Natural killer cell (primary cell): ENCODE results near the gene CD53. TPM values are rescaled to one million over a fixed set of nuclear protein-coding genes. Genes with fewer than 3 reads are reported as not detected.

Experiments
- ATAC-seq, 3 donors: fragments of 150-1000 bp in 2 of 3; fragments of 200-7000 bp in 1 of 3; cut with Tn5 transposase; 1 replicate in 1 of 3; 2 replicates in 2 of 3; pipeline ENCODE4 v1.10.0; 2021; ENCODE audit warnings: mild to moderate bottlenecking in 2 of 3, moderate library complexity in 2 of 3
- DNase-seq, 2 donors: peaks; one replicate each; pipeline versions ENCODE4 v3.0.0 to v3.0.0-alpha.2; 2013 to 2021; ENCODE audit warnings: mixed read lengths in 1 of 2
- H3K27ac ChIP-seq: one replicate; pipeline ENCODE4 v1.5.1; 2013; ENCODE audit warnings: mild to moderate bottlenecking, low read length
- H3K27me3 ChIP-seq: one replicate; pipeline ENCODE4 v1.6.1; 2013; ENCODE audit warnings: low read length; ENCODE audit not compliant: control insufficient read depth, insufficient read depth
- H3K36me3 ChIP-seq: one replicate; pipeline ENCODE4 v1.6.1; 2013; ENCODE audit warnings: low read length; ENCODE audit not compliant: control insufficient read depth, insufficient read depth
- H3K4me1 ChIP-seq: one replicate; pipeline ENCODE4 v1.6.1; 2013; ENCODE audit warnings: low read length; ENCODE audit not compliant: control insufficient read depth, insufficient read depth
- H3K4me3 ChIP-seq: one replicate; pipeline ENCODE4 v1.5.1; 2013; ENCODE audit warnings: low read length
- H3K9me3 ChIP-seq: one replicate; pipeline ENCODE4 v1.6.1; 2013; ENCODE audit warnings: low read length; ENCODE audit not compliant: control insufficient read depth, insufficient read depth
- H3K27ac Mint-ChIP-seq, 2 donors: one replicate each; pipeline ENCODE4 v1.8.0; 2022; ENCODE audit warnings: mild to moderate bottlenecking in 2 of 2, mixed read lengths in 2 of 2, moderate library complexity in 1 of 2
- H3K27me3 Mint-ChIP-seq, 2 donors: one replicate each; pipeline ENCODE4 v1.8.0; 2022; ENCODE audit warnings: low read depth in 2 of 2, mixed read lengths in 2 of 2
- H3K36me3 Mint-ChIP-seq: one replicate; pipeline ENCODE4 v1.8.0; 2022; ENCODE audit warnings: mixed read lengths
- H3K4me1 Mint-ChIP-seq, 2 donors: one replicate each; pipeline ENCODE4 v1.8.0; 2022; ENCODE audit warnings: mixed read lengths in 2 of 2
- H3K4me3 Mint-ChIP-seq: one replicate; pipeline ENCODE4 v1.8.0; 2022; ENCODE audit warnings: mild to moderate bottlenecking, moderate library complexity, mixed read lengths
- H3K9me3 Mint-ChIP-seq, 2 donors: one replicate each; pipeline ENCODE4 v1.8.0; 2022; ENCODE audit warnings: mixed read lengths in 2 of 2
- CTCF ChIP-seq: fragments of 200-600 bp; IDR thresholded peaks from one replicate; pipeline ENCODE4 v1.8.0; 2022; ENCODE audit warnings: antibody characterized with exemption
- WGBS: methylation state at CpG from one replicate; pipeline ENCODE4 v1.1.7; 2013; ENCODE audit warnings: missing lambda C conversion rate; ENCODE audit not compliant: insufficient coverage; 5-methylcytosine and 5-hydroxymethylcytosine counted together
- intact Hi-C: fragments of 100-400 bp; cut with micrococcal nuclease; formaldehyde crosslinking; loops from one replicate; pipeline ENCODE4 v1.14.2; 2022
- total RNA-seq, 4 donors: library from RNA; stranded (reverse); fragments of 120-200 nt in 1 of 4; gene quantifications; one replicate each; pipeline versions ENCODE4 v1.2.3 to v1.2.4, GENCODE V29; 2013 to 2022

CD53 gene
- total RNA-seq, 3 donors from 2014 or later (not counting 1 experiment from before 2014, with no cell fraction given), result 522 to 584 (median 541) TPM

- Histone ChIP-seq H3K4me1 (no peaks in the 10 kb centered on the region), H3K36me3 (no peaks in the 10 kb centered on the region), H3K27me3 (no peaks in the 10 kb centered on the region), H3K9me3 (no peaks in the 10 kb centered on the region), H3K4me3 (no peak overlapping the region), H3K27ac (no peak overlapping the region)
- no CpG with 5 or more reads among the region's 3 CpGs for WGBS
- Mint-ChIP-seq H3K9me3 (no peaks in the 10 kb centered on the region), H3K36me3 (no peaks in the 10 kb centered on the region), H3K27ac (no peak overlapping the region), H3K4me3 (no peak overlapping the region), H3K27me3 (peaks cover 3 to 26% of the 10 kb centered on the region in 2 donors), H3K4me1 (peaks cover 0 to 6% of the 10 kb centered on the region in 2 donors)
- intact Hi-C loops, result no loop called here
- DNase-seq (no peak), ATAC-seq (no peak)
- no peak for TF ChIP-seq CTCF
Measured at GRCh38 chr1:110853135-110853534, 19.8 kb upstream of the CD53 start.

GRCh38 chr1:110856410-110856809, 16.5 kb upstream of the CD53 start:
- Mint-ChIP-seq H3K4me1 (peaks cover 0 to 6% of the 10 kb centered on the region in 2 donors), H3K36me3 (no peaks in the 10 kb centered on the region), H3K27me3 (peaks cover 3 to 26% of the 10 kb centered on the region in 2 donors), H3K27ac (no peak overlapping the region), H3K4me3 (no peak overlapping the region), H3K9me3 (no peaks in the 10 kb centered on the region)
- Histone ChIP-seq H3K36me3 (no peaks in the 10 kb centered on the region), H3K27ac (no peak overlapping the region), H3K9me3 (no peaks in the 10 kb centered on the region), H3K4me3 (no peak overlapping the region), H3K27me3 (no peaks in the 10 kb centered on the region), H3K4me1 (no peaks in the 10 kb centered on the region)
- intact Hi-C loops, result no loop called here
- DNase-seq (no peak), ATAC-seq (no peak)
- WGBS, result 93% methylated on average over 2 of the region's 2 CpGs
- TF ChIP-seq CTCF, result no peak

GRCh38 chr1:110857964-110858948, 14.7 kb upstream of the CD53 start:
- intact Hi-C loops, result no loop called here

More at GRCh38 chr1:110857964-110858948, 14.7 kb upstream of the CD53 start:
- Mint-ChIP-seq H3K4me3 (no peak overlapping the region), H3K27me3 (peaks cover 3 to 25% of the 10 kb centered on the region in 2 donors), H3K27ac (no peak overlapping the region), H3K36me3 (no peaks in the 10 kb centered on the region), H3K9me3 (peaks cover 0 to 3% of the 10 kb centered on the region in 2 donors), H3K4me1 (peaks cover 0 to 5% of the 10 kb centered on the region in 2 donors)
- no peaks in the 10 kb centered on the region for H3K9me3 ChIP-seq
- H3K4me3 ChIP-seq, result no peak overlapping the region
- no peaks in the 10 kb centered on the region for H3K36me3 ChIP-seq
- DNase-seq (no peak), ATAC-seq (no peak)
- H3K4me1 ChIP-seq, result no peaks in the 10 kb centered on the region
- H3K27ac ChIP-seq, result no peak overlapping the region
- no peaks in the 10 kb centered on the region for H3K27me3 ChIP-seq
- 75% methylated on average over 7 of the region's 7 CpGs for WGBS
- TF ChIP-seq CTCF, result no peak
